ENCODE data around the gene PCSK5. TPM values are rescaled to one million over a fixed set of nuclear protein-coding genes. Genes with fewer than 3 reads are reported as not detected.

PCSK5 gene
- total RNA-seq: 0.76 and 0.77 TPM in 2 replicates

GRCh38 chr9:75890472-75891276, at the start of gene PCSK5:
Gene PCSK5 (plus strand): TSS chr9:75890673. CDS start chr9:75891182, 509 bp downstream.

GRCh38 chr9:76394195-76394959, 503.9 kb downstream of the PCSK5 start, which contains the start of gene RFK:
Gene RFK (minus strand): TSS chr9:76394426. CDS start chr9:76394171, 255 bp downstream.

Data from dermis lymphatic vessel endothelial cell (primary cell).